NCI-H774 (cell line): ENCODE results near the gene KRT84.
"Not testable (repeated sequence)": the region's sequence is repeated elsewhere in the genome, so short reads cannot be mapped to it uniquely, and the experiment has no call there.

Source experiments
- DNase-seq: peaks from one replicate; lab custom pipeline; 2025; lab: John Stamatoyannopoulos, UW

Gene KRT84

GRCh38 chr12:52360663-52361271 lies 24.7 kb downstream of the KRT84 start:
- no peak for DNase-seq

- DNase-seq = no peak
These were observed 25.3 kb downstream of the KRT84 start for GRCh38 chr12:52360106-52360662.

GRCh38 chr12:52359621-52360061 lies 25.8 kb downstream of the KRT84 start:
- DNase-seq = no peak

- DNase-seq = no peak
These were observed 26.7 kb downstream of the KRT84 start for GRCh38 chr12:52358575-52359350.

GRCh38 chr12:52356762-52357580 lies 28.5 kb downstream of the KRT84 start:
- DNase-seq = no peak

GRCh38 chr12:52356031-52356761 lies 29.3 kb downstream of the KRT84 start:
- DNase-seq = no peak

GRCh38 chr12:52355176-52355575 lies 30.3 kb downstream of the KRT84 start:
- DNase-seq = no peak

GRCh38 chr12:52354200-52354599 lies 31.3 kb downstream of the KRT84 start:
- no peak for DNase-seq

- no peak for DNase-seq
These were observed 31.7 kb downstream of the KRT84 start for GRCh38 chr12:52353766-52354165.

GRCh38 chr12:52352951-52353350 lies 32.5 kb downstream of the KRT84 start:
- no peak for DNase-seq

GRCh38 chr12:52351196-52352059 lies 34.0 kb downstream of the KRT84 start:
- no peak for DNase-seq

- DNase-seq = no peak
These were observed 34.7 kb downstream of the KRT84 start for GRCh38 chr12:52350786-52351185.

GRCh38 chr12:52350021-52350620 lies 35.3 kb downstream of the KRT84 start:
- DNase-seq = no peak

- no peak for DNase-seq
These were observed 36.3 kb downstream of the KRT84 start for GRCh38 chr12:52349196-52349595.

GRCh38 chr12:52347551-52348510 lies 37.6 kb downstream of the KRT84 start:
- no peak for DNase-seq

GRCh38 chr12:52347016-52347415 lies 38.4 kb downstream of the KRT84 start:
- no peak for DNase-seq

- no peak for DNase-seq
These were observed 38.9 kb downstream of the KRT84 start for GRCh38 chr12:52346593-52346992.

GRCh38 chr12:52345041-52345440 lies 40.4 kb downstream of the KRT84 start:
- DNase-seq = not testable (repeated sequence)

- DNase-seq = no peak
These were observed 41.3 kb downstream of the KRT84 start for GRCh38 chr12:52344111-52344510.
